Measurements from ENCODE around the gene RPAP3.

RPAP3 gene

DNA sequence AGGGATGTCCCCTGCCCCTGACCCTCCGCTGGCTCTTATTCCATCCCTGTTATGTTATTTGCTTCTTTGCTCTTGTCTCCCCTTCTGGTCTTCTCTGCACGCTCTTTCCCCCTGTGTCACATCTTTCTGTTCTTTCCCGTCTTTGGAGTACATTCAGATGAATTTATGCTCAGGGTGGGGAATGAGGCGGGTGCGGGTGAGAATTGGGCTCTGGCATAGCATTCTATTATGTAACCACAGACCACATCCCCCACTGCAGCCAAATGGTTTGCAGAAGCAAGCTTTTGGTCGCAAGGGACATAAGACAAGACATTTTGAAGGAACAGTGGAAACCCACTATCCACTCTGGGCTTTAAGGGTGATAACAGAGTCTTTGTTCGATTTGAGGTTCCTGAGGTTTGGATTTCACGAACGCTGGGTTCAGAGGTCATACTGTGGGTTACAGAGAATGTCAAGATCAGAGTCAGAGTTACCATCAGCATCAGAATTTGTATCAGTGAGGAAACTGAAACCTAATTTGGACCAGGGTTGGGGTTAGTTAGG is 15.7 kb upstream of the RPAP3 start:
- no peak for DNase-seq (ENCODE audit: low read depth)

DNA sequence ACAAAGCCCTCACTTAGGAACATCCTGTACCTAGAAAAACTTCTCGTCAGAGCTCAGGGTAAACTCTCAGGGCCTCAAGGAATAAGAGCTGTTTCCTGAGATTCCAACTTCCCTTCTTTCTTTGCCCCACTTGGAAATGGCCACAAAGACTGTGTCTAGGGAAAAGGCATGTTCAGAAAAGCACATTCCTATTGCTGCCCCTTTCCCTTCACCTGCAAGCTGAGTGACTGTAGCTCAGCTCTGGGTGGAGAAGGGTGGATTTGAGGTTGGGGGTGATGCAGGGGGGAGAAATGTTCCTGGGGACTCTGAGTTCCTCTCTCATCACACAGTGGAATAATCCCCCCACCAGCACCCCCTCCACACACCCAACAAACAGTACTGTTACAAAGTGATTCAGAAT is 12.7 kb upstream of the RPAP3 start:
- DNase-seq (ENCODE audit: low read depth), result no peak

DNA sequence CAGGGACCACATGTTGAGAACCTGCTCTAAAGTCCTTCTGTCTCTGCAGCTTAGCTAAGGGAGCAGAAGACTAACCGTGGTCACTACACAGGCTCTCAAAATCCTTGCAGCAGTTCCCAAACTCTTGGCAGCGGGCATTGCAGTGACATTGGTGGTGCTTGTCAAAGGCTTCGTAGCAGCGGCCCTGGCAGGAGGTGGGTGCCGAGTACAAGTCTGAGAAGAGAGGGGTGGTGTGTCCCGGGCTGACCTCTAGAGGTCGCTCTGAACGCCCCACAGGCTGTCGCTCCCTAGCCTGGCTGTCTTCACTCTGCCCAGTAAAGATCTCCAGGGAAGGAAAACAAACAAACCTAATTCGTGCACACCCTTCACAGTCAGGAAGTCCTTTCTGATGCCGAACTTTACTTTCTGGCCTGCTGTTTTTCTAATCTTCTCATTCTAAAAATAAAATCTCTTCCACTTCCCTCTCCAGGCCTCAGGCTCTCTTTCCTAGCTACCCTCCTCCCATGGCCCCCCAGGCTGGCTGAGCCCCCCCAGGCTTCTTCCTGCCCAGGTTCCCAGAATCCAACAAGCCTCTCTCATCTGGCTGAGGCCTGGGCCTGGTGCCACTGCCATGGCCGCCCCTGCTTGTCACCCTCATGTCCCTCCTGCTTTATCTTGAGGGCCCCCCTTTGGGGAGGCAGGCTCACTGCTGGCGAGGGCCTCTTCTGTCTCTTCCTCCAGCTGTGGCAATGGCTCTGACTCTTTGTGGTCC is 11.8 kb upstream of the RPAP3 start:
- DNase-seq (ENCODE audit: low read depth), result no peak

DNA sequence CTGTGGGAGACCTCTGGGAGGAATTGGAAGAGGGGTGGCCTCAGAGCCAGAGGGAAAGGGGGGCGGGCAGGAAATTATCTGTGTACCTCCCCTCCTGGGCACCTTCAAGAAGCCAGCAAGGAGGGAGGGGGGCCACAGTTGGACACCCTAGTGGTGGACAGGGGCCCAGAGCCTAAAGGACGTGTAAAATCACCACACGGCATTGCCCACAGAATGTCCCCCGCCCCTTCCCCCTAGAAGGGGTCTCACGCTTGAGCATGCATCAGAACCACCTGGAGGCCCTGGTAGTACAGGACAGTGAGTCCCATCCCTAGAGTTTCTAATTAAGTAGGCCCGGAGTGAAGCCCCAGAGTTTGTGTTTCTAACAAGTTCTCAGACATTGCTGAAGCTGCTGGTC is 11.2 kb upstream of the RPAP3 start:
- DNase-seq (ENCODE audit: low read depth), result no peak

DNA sequence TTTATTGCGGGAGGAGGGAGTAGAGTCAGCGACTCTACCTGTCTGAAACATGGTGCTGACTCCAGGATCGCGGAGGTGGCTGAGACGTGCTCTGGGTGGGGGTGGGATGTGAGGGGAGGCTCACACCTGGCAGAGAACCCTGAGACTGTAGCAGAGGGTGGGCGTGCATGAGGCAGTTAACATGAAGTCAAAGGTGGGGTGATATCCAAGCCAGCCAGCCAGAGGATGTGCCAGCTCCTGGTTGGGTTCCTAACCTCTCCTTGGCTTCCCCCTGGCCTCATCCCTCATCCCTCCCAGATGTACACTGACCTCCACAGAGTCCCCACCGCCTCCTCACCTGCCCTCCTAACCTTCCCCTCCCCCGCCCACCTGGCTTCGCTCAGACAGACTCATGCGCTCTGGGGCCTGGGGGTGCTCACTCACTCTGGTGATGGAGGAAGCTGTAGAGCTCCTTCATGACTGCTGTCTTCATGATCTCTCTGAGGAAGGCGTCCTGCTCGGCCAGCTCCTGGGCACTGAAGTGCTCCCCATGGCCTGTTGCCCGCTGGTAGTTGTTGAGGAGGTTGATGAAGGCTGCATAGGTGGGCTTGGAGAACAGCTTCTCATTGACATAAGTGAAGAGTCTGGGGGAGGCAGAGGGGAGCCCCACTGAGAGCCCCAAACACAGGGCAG is 10.2 kb upstream of the RPAP3 start:
- DNase-seq (ENCODE audit: low read depth), result no peak

DNA sequence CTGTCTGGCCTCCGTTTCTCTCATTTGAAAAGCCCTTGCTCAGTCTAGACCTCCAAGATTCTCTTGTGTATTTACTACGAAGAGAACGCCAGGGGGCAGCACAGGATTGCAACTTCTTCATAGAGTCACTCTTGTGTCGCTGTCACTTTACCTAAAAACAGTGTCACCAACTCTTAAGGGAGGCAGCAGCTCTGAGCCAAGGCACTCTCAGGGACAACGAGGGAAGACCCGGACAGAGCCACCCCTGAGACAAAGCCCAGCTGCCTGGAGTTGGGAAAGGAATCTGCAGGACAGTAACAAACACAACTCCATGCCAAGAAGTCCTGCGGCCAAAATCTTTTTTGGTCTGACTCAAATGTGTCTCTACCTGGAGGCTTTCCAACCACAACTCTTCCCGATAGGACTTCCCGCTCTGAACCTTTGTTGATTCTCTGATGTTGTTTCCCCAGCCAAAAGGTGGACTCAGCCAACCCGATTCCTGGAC is 9.6 kb upstream of the RPAP3 start:
- peak; percentile 34 for DNase-seq (ENCODE audit: low read depth)

DNA sequence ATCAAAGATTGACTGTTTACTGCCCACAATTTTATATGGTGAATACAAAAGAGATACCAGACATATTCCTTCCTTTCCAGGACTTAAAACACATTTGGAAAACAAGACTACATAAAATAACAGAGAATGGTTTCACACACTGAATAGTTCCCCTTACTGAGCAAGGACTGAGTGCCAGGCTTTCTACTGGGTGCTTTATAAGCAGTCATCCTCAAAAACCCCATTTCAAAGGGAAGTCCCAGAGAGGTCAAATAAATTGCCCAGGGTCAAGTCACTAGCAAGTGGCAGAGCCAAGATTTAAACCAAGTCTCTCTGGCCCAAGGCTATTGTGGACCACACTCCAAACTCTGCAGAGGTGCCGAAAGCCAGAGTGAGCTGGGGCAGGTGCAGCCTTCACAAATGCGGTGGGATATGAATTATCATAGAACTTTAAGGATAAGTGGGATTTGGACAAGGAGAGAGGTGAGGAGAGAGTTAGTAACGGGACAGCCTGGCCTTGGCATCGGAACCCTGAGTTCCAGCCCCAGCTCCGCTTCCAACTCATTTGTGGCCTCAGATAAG is 9.1 kb upstream of the RPAP3 start:
- DNase-seq (ENCODE audit: low read depth), result no peak

DNA sequence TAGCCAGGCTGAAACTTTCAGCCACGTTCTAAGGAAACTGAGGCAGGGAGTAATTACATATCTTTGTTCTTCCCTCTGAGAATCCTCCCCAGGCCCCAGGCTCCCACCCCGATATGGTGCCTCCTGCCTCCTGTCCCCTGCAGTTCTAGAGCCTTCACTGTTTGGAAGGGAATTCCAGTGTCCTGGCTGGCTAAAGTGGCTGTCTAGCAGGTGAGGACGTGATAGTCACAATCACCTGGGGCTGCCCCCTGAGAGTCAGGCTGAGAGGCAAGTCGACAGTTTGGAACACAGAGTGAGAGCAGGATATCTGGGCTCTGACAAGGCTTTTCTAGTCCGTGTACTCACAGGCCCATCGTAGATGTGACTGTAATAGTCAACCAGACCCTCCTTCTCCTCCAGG is 6.3 kb upstream of the RPAP3 start:
- no peak for DNase-seq (ENCODE audit: low read depth)

DNA sequence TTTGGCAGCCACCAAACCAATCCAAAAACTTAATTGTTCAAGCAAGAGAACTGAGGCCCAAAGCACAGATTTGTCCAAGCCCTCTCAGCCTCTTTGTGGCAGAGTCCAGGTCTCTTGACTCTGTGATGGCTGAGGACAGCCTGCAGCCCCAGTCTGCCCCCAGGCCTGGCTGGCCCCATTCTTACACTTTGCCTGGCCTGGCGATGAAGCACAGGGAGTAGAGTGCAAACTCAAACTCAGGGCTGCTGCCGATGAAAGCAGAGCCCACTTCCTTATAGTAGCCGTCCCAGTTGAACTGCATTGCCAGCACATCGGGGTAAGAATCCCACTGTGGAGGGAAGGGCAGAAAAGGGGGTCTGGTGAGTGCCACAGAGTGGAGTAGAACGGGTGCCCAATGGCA is 5.6 kb upstream of the RPAP3 start:
- no peak for DNase-seq (ENCODE audit: low read depth)

DNA sequence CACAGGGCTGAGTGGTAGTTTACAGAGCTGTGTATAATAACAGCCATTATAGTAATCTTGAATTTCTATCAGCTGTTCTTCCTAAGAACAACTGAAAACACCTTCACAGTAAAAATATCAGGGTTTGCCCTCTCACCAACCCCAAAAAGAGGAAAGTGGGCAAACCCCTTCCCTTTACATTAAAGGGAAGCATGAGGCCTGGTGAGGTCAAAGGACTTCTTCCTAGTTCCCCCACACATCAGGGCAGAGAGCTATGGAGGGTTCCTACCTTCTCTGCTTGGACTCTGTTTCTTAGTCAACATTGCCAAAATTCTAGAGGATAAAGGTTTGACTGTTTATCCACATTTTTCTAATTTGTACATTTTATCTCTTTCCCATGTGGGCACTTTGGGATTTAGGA is 4.4 kb upstream of the RPAP3 start:
- no peak for DNase-seq (ENCODE audit: low read depth)

DNA sequence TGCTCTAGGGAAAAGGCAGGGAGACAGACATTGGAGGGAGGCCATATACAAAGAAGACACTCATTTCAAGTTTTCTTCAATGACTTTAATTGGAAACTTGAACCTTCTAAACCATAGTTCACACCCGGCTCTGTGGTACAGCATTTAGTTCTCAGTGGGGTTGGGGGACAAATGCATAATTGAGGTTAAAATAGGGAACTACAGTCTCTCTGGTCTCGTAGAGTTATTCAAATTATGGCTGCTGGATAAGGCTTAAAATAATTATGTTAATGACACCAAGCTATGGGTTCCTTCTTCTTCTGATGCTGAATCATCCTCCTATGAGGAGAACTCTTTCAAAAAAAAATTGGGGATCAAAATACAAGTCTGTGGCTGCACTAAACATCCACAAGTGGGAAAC is 3.8 kb upstream of the RPAP3 start:
- DNase-seq (ENCODE audit: low read depth), result no peak

DNA sequence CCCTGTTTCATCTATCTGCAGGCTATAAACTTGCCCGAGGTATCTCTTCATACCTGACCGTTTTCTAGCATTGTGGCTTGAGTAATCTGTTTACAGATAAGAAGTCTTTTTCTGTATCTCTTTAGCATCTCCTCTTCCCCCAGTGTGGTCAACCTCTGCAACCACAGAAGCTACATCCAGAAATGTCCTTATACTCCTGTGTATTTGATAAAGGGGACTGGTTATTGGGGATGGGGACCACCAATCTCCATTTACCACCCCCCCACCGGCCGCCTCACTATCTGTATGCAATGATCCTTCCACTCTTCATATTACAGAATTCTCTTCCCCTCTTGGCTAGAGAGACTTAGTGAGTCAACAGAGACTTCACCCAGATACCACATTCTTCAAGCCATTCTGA is 3.4 kb upstream of the RPAP3 start:
- DNase-seq (ENCODE audit: low read depth), result no peak

DNA sequence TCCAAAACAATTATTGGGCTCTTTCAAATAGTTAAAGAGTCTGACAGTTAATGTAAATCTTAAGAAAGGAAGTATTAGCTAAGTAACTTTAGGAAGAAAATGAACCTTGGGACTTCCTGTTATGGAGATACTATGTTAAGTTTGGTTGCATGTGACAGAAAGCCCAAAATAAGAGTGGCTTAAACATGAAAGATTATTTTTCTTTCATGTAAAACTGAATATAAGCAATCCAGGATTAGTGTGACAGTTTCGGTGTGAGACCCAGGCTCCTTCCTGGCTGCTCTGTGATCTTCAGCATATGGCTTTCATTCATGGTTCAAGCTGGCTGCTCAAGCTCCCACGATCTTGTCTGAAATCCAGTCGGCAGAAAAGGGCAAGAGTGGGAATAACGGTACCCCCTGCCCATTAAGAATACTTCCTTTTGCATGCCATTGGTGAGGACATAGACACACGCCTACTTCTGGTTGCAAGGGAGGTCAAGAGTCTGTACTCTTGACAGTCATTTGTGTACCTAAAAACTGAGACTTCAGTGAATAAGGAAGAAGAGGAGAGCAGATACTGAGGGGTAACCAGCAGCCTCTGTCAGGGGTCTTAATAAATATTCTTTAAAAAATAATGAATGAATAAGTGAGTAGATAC is 2.2 kb upstream of the RPAP3 start:
- no peak for DNase-seq (ENCODE audit: low read depth)

DNA sequence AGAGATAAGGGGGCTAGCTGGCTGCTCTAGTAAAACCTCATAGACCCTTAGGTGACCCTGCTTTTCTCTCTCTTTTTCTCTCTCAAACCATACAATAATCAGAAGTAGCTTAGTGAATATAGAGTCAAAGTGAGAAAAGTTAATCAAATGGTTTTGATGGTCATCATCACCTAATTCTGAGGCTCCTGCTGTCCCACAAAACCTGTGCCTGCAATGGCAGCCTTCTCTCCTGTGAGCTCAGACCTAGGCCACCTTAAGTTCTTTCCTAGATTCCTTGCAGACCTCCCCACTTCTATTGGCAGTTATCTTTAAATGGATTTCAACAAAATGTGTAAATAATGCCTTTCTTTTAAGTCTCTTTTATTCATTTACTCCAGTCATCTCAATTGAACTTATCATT is 1.5 kb upstream of the RPAP3 start:
- no peak for DNase-seq (ENCODE audit: low read depth)

DNA sequence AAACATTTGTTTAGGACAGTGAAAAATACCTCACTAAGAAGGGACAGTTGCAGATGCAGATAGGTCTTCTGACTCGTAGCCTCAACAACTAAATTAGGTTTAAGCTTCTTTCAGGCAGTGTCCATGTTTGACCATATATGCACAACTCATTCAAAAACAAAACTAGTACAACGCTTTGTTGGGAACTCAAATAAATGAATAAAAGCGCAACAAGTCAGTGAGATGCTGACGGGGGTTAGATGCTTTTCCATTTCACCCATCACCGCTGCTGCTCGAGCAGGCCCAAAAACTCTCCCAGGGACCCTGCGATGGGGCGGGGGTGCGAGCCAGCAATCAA is 633 bp downstream of the RPAP3 start:
- no peak for DNase-seq (ENCODE audit: low read depth)

DNA sequence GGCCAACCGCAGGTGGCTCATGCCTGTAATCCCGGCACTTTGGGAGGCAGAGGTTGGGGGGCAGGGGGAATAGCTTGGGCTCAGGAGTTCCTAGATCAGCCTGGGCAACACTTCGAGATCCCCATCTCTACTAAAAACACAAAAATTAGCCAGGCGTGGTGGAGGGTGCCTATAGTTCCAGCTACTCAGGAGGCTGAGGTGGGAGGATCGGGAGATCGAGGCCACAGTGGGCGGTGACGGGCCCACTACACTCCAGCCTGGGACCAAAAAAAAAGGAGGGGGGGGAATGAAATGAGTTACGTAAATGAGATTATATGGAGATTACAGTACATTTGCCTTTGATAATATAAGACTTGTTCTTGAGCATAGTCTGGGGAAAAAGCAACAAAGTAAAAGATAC is 1.1 kb downstream of the RPAP3 start:
- no peak for DNase-seq (ENCODE audit: low read depth)

DNA sequence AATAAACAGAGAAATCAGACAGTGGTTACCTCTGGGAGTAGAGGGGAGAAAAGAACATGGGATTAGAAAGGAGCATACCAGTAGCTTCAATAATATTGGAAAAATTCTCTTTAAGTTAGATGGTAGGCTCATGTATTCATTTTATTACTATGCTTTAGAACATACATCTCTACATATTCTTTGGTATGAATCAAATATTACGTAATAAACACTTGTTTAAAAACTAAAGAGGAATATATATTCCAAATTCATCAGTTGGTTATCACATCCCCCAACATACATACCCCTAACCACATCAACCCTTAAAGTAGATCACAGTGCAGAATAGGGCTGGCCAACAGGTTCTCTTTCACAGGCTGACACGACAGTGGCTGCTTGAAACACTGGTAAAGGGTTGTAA is 5.6 kb downstream of the RPAP3 start:
- no peak for DNase-seq (ENCODE audit: low read depth)

DNA sequence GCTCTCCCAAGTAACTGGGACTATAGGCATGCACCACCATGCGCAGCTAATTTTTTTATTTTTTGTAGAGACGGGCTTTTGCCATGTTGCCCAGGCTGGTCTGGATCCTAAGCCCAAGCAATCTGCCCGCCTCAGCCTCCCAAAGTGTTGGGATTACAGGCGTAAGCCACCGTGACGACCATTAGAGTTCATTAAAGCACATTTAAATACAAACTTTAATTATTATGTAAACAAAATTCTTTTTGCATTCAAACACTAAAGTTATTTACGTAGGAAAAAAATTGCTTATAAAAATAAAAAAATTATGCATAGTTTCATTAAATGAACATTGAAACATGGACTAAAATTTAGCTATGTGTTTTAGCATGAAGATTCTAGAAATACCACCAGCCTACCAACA is 7.2 kb downstream of the RPAP3 start:
- no peak for DNase-seq (ENCODE audit: low read depth)

DNA sequence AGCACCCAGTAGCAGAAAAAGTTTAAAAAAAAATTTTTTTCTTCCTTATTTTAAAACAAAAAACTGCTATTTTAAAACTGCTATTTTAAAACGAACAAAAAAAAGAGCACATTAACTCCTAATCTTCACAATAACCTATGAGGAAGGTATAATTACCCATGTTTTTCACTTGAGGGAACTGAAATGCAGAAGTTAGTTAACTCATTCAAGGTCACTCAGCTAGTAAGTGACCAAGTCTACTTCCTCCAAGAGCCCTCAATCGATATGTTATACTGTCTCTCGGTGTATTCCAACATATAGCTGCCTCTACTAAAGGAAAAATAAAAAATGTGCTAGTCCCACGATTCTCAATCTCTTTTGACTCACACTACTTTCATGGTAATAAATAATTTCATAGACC is 7.8 kb downstream of the RPAP3 start:
- no peak for DNase-seq (ENCODE audit: low read depth)

DNA sequence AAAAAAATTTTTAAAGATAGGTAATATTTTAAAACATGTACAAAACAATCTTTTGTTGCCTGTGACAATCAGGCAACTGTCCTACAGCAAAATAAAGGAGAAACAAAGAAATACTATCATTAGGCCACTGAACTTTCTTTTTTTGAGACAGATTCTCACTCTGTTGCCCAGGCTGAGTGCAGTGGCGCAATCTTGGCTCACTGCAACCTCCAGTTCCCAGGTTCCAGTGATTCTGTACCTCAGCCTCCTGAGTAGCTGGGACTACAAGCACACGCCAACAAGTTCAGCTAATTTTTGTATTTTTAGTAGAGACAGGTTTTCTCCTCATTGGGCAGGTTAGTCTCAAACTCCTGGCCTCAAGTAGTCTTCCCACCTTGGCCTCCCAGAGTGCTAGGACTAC is 16.6 kb downstream of the RPAP3 start:
- DNase-seq (ENCODE audit: low read depth), result no peak

DNA sequence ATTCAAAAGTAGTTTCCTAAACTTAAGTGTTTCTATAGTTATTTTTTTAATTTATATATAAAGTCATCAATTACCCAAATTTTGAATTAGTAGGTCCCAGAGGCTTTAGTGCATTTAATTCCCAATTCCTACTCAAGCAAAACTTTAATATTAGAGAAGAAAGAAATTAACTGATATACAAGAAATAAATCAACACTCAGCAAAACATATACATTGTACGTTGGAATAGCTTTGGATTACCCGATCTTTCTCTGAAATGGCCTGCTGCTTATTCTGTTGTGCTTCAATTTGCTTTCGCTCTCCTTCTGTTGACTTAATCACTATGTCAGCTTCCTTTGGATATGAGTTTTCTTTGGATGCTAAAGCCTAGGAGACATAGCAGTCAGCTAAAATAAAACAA is 18.2 kb downstream of the RPAP3 start:
- DNase-seq (ENCODE audit: low read depth), result no peak

DNA sequence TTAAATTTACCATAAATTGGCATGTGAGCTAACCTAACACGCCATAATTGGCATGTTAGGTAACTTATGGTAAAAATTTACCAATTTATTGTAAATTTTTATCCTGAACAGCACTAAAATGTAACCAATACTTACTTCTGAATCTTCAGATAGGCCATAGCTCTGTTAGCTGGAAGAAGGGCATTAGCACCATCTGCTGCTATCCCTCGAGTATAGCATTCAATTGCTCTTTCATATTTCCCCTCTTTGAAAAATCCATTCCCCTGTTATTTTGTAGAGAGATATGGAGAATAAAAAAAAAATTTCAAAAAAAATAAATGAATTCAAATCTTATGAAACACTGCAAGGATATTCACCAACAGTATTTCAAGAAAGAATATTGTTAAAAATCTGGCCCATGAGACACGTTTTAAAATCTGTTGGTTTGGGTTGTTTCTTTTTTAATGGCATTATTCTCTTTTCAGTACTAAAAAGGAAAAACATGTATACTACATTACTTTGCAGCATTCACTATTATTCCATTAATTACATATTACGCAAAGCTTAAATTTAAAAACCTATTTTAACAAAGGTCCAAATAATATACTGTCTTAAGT is 19.1 kb downstream of the RPAP3 start:
- no peak for DNase-seq (ENCODE audit: low read depth)

DNA sequence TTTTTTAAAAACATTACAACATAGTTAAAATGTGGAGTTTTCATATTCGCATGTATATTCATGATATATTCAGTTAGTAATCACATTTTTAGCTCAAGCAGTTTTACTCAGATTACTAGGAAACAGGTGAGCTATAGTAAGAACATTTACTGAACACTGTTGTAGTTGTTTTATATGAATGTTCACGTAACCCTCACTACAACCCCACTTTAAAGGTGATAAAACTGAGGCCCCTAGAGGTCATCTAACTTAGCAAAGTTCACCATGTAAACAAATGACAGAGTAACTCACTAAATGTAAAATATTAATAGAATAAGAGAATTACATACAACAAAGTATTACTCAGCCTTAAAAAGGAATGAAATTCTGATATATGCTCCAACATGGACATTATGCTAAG is 26.0 kb downstream of the RPAP3 start:
- no peak for DNase-seq (ENCODE audit: low read depth)
